Subcutaneous abdominal adipose tissue (tissue), 5 donors: ENCODE results near the gene STX19.

Experiments
- H3K27ac ChIP-seq: one replicate; pipeline ENCODE4 v1.7.0; 2013; ENCODE audit warnings: low read depth, mild to moderate bottlenecking, inconsistent platforms, low read length, moderate library complexity
- H3K27me3 ChIP-seq, 5 donors: one replicate each; pipeline ENCODE4 v1.7.0; 2013; ENCODE audit warnings: low read length in 5 of 5, inconsistent platforms in 1 of 5; ENCODE audit not compliant: control insufficient read depth in 5 of 5, insufficient read depth in 4 of 5
- H3K36me3 ChIP-seq, 5 donors: one replicate each; pipeline ENCODE4 v1.7.0; 2013; ENCODE audit warnings: low read length in 5 of 5; ENCODE audit not compliant: control insufficient read depth in 5 of 5, insufficient read depth in 5 of 5
- H3K4me1 ChIP-seq, 5 donors: one replicate each; pipeline ENCODE4 v1.7.0; 2013; ENCODE audit warnings: low read length in 5 of 5, mild to moderate bottlenecking in 3 of 5, moderate library complexity in 1 of 5; ENCODE audit not compliant: control insufficient read depth in 5 of 5, insufficient read depth in 5 of 5
- H3K4me3 ChIP-seq, 5 donors: one replicate each; pipeline ENCODE4 v1.7.0; 2013; ENCODE audit warnings: low read length in 5 of 5, low read depth in 1 of 5
- H3K9ac ChIP-seq, 5 donors: one replicate each; pipeline ENCODE4 v1.7.0; 2013; ENCODE audit warnings: low read length in 5 of 5, mild to moderate bottlenecking in 4 of 5, moderate library complexity in 3 of 5
- H3K9me3 ChIP-seq, 5 donors: one replicate each; pipeline ENCODE4 v1.7.0; 2013; ENCODE audit warnings: low read length in 5 of 5; ENCODE audit not compliant: control insufficient read depth in 5 of 5
- donor health status: healthy.
- donor health status: healthy.
- donor health status: healthy.
- donor health status: healthy.
- donor health status: healthy.

Gene STX19

GRCh38 chr3:94004301-94004910 is 24.0 kb downstream of the STX19 start:
- Histone ChIP-seq H3K36me3 (peaks cover 0 to 6% (median 0%) of the 10 kb centered on the region in 5 donors), H3K9me3 (no peaks in the 10 kb centered on the region), H3K9ac (peak overlapping the region in 2 of 5 donors; percentile 16 to 46), H3K27ac (no peak overlapping the region), H3K4me3 (peak overlapping the region; percentile 31 to 59 (median 50)), H3K27me3 (no peaks in the 10 kb centered on the region), H3K4me1 (peaks cover 0 to 5% (median 0%) of the 10 kb centered on the region in 5 donors)

- no peaks in the 10 kb centered on the region for H3K27me3 ChIP-seq
- no peak overlapping the region for H3K4me3 ChIP-seq
- H3K9ac ChIP-seq, result no peak overlapping the region
- H3K36me3 ChIP-seq, result peaks cover 0 to 3% (median 1%) of the 10 kb centered on the region in 5 donors
- no peaks in the 10 kb centered on the region for H3K9me3 ChIP-seq
- H3K27ac ChIP-seq, result no peak overlapping the region
- H3K4me1 ChIP-seq, result peaks cover 0 to 5% (median 0%) of the 10 kb centered on the region in 5 donors
Observed at GRCh38 chr3:94001827-94002495, 26.4 kb downstream of the STX19 start.

DNA sequence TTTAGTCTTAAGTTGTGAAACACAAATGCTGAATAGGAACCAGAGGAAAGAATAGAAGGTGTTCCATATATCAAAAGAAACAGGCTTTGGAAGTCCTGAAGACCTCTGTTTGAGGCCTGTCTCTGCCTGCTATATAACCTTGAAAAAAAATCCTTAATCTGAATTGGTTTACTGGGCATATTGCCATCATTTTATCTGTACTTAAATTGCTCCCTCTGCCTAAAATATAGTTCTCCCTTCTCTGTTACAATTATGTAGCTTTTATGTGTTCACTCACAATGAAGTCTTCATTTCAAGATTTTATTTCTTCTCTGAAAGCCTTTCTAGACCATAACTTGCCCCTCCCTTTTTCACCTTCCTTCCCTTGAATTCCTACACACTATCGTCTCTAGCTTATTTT is 27.2 kb downstream of the STX19 start:
- no peaks in the 10 kb centered on the region for H3K9me3 ChIP-seq
- no peak overlapping the region for H3K4me3 ChIP-seq
- no peak overlapping the region for H3K27ac ChIP-seq
- H3K27me3 ChIP-seq, result no peaks in the 10 kb centered on the region
- peaks cover 0 to 3% (median 0%) of the 10 kb centered on the region in 5 donors for H3K36me3 ChIP-seq
- H3K4me1 ChIP-seq, result peaks cover 0 to 5% (median 0%) of the 10 kb centered on the region in 5 donors
- no peak overlapping the region for H3K9ac ChIP-seq

DNA sequence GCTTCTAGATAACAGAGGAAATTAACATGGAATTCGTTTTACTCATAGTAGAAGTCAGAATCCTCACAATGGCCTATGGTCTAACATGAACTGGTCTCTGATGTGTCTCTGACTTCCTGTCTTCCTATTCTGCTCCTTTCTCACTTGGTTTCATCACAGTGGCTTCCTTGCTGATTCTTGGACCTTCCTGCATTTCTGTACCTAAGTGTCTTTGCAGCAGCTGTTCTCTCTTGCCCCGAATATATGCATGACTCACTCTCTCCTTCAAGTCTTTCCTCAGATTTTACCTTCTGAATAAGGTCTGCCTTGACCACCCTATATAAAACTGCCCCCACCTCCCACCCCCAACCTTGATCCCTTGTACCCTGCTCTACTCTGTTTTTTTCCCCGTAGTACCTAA is 34.3 kb downstream of the STX19 start:
- no peak overlapping the region for H3K4me3 ChIP-seq
- H3K27ac ChIP-seq, result no peak overlapping the region
- H3K9me3 ChIP-seq, result no peaks in the 10 kb centered on the region
- no peaks in the 10 kb centered on the region for H3K4me1 ChIP-seq
- peaks cover 0 to 3% (median 0%) of the 10 kb centered on the region in 5 donors for H3K36me3 ChIP-seq
- no peak overlapping the region for H3K9ac ChIP-seq
- H3K27me3 ChIP-seq, result no peaks in the 10 kb centered on the region

GRCh38 chr3:93992207-93992606 is 36.2 kb downstream of the STX19 start:
- Histone ChIP-seq H3K27ac (no peak overlapping the region), H3K4me1 (no peaks in the 10 kb centered on the region), H3K36me3 (peaks cover 0 to 2% (median 0%) of the 10 kb centered on the region in 5 donors), H3K4me3 (no peak overlapping the region), H3K9ac (no peak overlapping the region), H3K9me3 (no peaks in the 10 kb centered on the region), H3K27me3 (no peaks in the 10 kb centered on the region)

- no peaks in the 10 kb centered on the region for H3K4me1 ChIP-seq
- no peak overlapping the region for H3K9ac ChIP-seq
- no peak overlapping the region for H3K27ac ChIP-seq
- no peak overlapping the region for H3K4me3 ChIP-seq
- no peaks in the 10 kb centered on the region for H3K27me3 ChIP-seq
- no peaks in the 10 kb centered on the region for H3K9me3 ChIP-seq
- no peaks in the 10 kb centered on the region for H3K36me3 ChIP-seq
Observed at GRCh38 chr3:93991631-93992030, 36.8 kb downstream of the STX19 start.

DNA sequence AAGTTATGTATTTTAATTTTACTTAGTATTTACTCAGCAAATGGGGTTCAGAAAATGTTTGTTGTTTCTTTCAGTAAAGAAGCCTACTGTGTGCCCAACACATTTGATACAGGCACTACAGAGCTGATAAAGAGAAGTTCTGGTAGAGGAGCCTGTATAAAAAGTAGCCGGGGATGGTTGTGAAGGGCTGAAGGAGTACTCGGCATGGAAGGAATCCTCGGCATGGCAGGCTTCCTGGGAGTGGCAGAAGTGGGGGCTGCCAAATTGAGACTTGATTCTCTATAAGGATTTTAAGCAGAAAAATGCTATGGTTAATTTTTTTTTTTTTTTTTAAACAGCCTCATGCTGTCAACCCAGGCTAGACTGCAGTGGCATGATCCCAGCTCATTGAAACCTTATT is 39.2 kb downstream of the STX19 start:
- Histone ChIP-seq H3K36me3 (no peaks in the 10 kb centered on the region), H3K9me3 (no peaks in the 10 kb centered on the region), H3K27ac (no peak overlapping the region), H3K27me3 (no peaks in the 10 kb centered on the region), H3K4me1 (no peaks in the 10 kb centered on the region), H3K9ac (no peak overlapping the region), H3K4me3 (no peak overlapping the region)

- H3K36me3 ChIP-seq, result no peaks in the 10 kb centered on the region
- no peaks in the 10 kb centered on the region for H3K4me1 ChIP-seq
- no peaks in the 10 kb centered on the region for H3K27me3 ChIP-seq
- H3K9ac ChIP-seq, result no peak overlapping the region
- H3K4me3 ChIP-seq, result no peak overlapping the region
- H3K27ac ChIP-seq, result no peak overlapping the region
- no peaks in the 10 kb centered on the region for H3K9me3 ChIP-seq
Observed at GRCh38 chr3:93988764-93989163, 39.6 kb downstream of the STX19 start.

GRCh38 chr3:93988283-93988682 is 40.1 kb downstream of the STX19 start:
- H3K36me3 ChIP-seq, result no peaks in the 10 kb centered on the region
- no peak overlapping the region for H3K4me3 ChIP-seq
- H3K27me3 ChIP-seq, result no peaks in the 10 kb centered on the region
- H3K27ac ChIP-seq, result no peak overlapping the region
- no peak overlapping the region for H3K9ac ChIP-seq
- H3K4me1 ChIP-seq, result no peaks in the 10 kb centered on the region
- H3K9me3 ChIP-seq, result no peaks in the 10 kb centered on the region

DNA sequence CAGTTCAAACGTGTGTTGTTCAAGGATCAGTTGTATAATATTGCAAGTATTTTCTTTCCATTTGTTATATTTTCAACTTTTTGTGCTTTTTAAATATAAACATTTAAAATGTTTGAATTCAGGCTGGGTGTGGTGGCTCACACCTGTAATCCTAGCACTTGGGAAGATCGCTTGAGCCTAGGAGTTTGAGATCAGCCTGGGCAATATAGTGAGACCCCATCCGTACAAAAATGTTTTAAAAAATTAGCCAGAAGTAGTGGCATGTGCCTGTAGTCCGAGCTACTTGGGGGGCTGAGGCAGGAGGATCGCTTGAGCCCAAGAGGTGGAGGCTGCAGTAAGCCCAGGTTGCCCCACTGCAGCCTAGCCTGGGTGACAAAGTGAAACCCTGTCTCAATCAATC is 43.8 kb downstream of the STX19 start:
- Histone ChIP-seq H3K27ac (no peak overlapping the region), H3K4me3 (no peak overlapping the region), H3K36me3 (no peaks in the 10 kb centered on the region), H3K9ac (no peak overlapping the region), H3K27me3 (no peaks in the 10 kb centered on the region), H3K9me3 (no peaks in the 10 kb centered on the region), H3K4me1 (peaks cover under 1 to 11% (median 8%) of the 10 kb centered on the region in 5 donors)
